GM19240 (cell line): Measurements from ENCODE around the gene ACVR2A.

Experiments used
- DNase-seq: peaks from one replicate; pipeline ENCODE4 v3.0.0; 2011; ENCODE audit warnings: low spot score; ENCODE audit not compliant: insufficient read length

The ACVR2A gene

GRCh38 chr2:147855316-147855715 is 10.5 kb downstream of the ACVR2A start:
- DNase-seq: no peak

GRCh38 chr2:147855977-147856376 is 11.1 kb downstream of the ACVR2A start:
- DNase-seq: no peak

- DNase-seq: no peak
Measured at GRCh38 chr2:147860009-147860408, 15.2 kb downstream of the ACVR2A start.

- no peak for DNase-seq
Measured at GRCh38 chr2:147862859-147863516, 18.2 kb downstream of the ACVR2A start.

- no peak for DNase-seq
Measured at GRCh38 chr2:147863835-147864234, 19.0 kb downstream of the ACVR2A start.

- DNase-seq: no peak
Measured at GRCh38 chr2:147865560-147865959, 20.7 kb downstream of the ACVR2A start.

- no peak for DNase-seq
Measured at GRCh38 chr2:147867050-147867449, 22.2 kb downstream of the ACVR2A start.

GRCh38 chr2:147869934-147870333 is 25.1 kb downstream of the ACVR2A start:
- DNase-seq: no peak

GRCh38 chr2:147872967-147873366 is 28.1 kb downstream of the ACVR2A start:
- DNase-seq: no peak

GRCh38 chr2:147873859-147874483 is 29.1 kb downstream of the ACVR2A start:
- no peak for DNase-seq

- no peak for DNase-seq
Measured at GRCh38 chr2:147879846-147880245, 35.0 kb downstream of the ACVR2A start.

GRCh38 chr2:147882631-147883030 is 37.8 kb downstream of the ACVR2A start:
- DNase-seq: no peak

GRCh38 chr2:147884830-147885229 is 40.0 kb downstream of the ACVR2A start:
- no peak for DNase-seq

- no peak for DNase-seq
Measured at GRCh38 chr2:147886136-147886535, 41.3 kb downstream of the ACVR2A start.

- no peak for DNase-seq
Measured at GRCh38 chr2:147888680-147889079, 43.9 kb downstream of the ACVR2A start.

GRCh38 chr2:147904051-147904450 is 59.2 kb downstream of the ACVR2A start:
- no peak for DNase-seq

GRCh38 chr2:147909178-147909577 is 64.3 kb downstream of the ACVR2A start:
- DNase-seq: no peak

- DNase-seq: no peak
Measured at GRCh38 chr2:147910990-147911473, 66.2 kb downstream of the ACVR2A start.

- DNase-seq: no peak
Measured at GRCh38 chr2:147913701-147914480, 69.1 kb downstream of the ACVR2A start.

GRCh38 chr2:147916067-147916466 is 71.2 kb downstream of the ACVR2A start:
- no peak for DNase-seq

GRCh38 chr2:147916723-147917122 is 71.9 kb downstream of the ACVR2A start:
- DNase-seq: no peak

GRCh38 chr2:147917161-147917560 is 72.3 kb downstream of the ACVR2A start:
- DNase-seq: no peak
